T-helper 2 cell treated with Interferon-gamma antibody and Interleukin-4, amounts not matched to agents 5 μg/mL and 100 μg/mL, for 36 hours (primary cell): Measurements from ENCODE around the gene ITGA11.

Experiments used
- DNase-seq: peaks from one replicate; pipeline ENCODE4 v3.0.0; 2021; ENCODE audit warnings: low spot score
- H3K27ac Mint-ChIP-seq: one replicate; pipeline ENCODE4 v1.8.0; 2021; ENCODE audit warnings: mild to moderate bottlenecking, mixed read lengths
- H3K27me3 Mint-ChIP-seq: one replicate; pipeline ENCODE4 v1.8.0; 2021; ENCODE audit warnings: low read depth, mixed read lengths
- H3K36me3 Mint-ChIP-seq: one replicate; pipeline ENCODE4 v1.8.0; 2021; ENCODE audit warnings: low read depth, mixed read lengths
- H3K4me1 Mint-ChIP-seq: one replicate; pipeline ENCODE4 v1.8.0; 2021; ENCODE audit warnings: low read depth, mixed read lengths
- H3K4me3 Mint-ChIP-seq: one replicate; pipeline ENCODE4 v1.8.0; 2022; ENCODE audit warnings: mild to moderate bottlenecking, moderate library complexity, mixed read lengths
- H3K9me3 Mint-ChIP-seq: one replicate; pipeline ENCODE4 v1.8.0; 2021; ENCODE audit warnings: mixed read lengths

ITGA11 gene

DNA sequence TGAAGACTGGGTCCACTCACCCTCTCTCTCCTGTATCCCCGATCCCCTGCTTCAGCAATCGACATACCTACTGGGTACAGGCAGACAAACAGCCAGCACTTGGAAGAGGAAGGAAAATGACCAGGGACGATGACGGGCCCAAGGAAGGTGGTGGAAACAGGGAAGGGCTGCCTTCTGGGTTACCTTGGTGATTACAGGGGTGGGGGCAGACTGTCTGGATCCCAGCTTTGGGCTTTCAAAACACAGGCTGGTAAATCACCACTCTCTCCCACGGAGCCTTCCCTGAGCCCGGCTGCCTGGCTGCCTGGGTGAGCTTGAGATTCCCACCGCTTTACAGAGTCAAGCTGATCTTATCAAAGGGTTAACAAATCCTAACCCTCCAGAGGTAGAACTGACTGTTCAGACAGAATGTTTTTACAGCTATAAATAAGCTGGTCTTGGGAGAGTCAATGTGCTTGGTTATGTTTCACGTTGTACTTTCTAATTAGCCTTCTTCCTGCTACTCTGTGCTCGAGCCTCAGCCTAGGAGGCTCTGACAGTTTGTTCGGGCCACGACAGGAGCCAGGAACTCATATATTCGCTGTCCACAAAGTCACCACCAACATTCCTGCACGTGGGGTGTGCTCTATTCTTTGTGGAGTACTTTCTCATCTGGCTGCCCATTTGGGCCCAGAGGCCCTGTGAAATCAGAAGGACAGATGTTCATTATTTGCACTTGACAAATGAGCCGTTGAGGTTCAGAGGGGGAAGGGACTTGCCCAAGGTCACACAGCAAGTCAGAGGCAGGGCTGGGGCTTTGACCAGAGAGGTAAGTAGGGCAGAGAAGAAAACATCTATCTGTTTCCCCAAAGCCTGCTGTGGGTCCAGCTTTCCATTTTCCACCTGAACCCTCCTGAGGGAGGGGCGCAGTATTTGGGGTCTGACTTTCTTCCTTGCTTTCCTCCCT, 91.0 kb downstream of the ITGA11 start:
- Mint-ChIP-seq H3K4me3 (no peak overlapping the region), H3K9me3 (no peaks in the 10 kb centered on the region), H3K27me3 (peaks cover 3% of the 10 kb centered on the region), H3K36me3 (no peaks in the 10 kb centered on the region), H3K4me1 (peaks cover 4% of the 10 kb centered on the region), H3K27ac (no peak overlapping the region)
- DNase-seq, result no peak

GRCh38 chr15:68339481-68339880, 92.5 kb downstream of the ITGA11 start:
- Mint-ChIP-seq H3K4me1 (no peaks in the 10 kb centered on the region), H3K4me3 (no peak overlapping the region), H3K36me3 (no peaks in the 10 kb centered on the region), H3K27ac (no peak overlapping the region), H3K27me3 (peaks cover 3% of the 10 kb centered on the region), H3K9me3 (no peaks in the 10 kb centered on the region)
- DNase-seq, result no peak

DNA sequence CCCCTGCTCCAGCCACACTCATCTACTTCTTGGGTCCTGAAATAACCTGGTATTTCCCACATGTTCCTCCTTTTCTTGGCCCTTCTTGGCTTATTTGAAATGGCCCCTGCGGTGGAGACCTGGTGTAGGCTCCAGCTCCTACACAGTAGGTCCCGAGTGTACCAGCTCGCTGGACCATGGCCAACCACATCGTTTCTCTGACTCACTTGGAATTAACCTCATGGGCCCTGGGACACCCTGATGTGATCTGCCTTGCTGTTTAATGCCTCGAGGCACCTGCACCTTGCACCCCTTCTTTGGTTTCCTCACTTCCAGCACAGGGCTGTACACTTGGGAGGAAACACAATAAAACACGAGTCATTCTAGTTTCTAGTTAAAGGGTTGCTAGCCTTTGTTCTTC, 94.1 kb downstream of the ITGA11 start:
- no peak for DNase-seq
- no peak overlapping the region for H3K4me3 Mint-ChIP-seq
- no peak overlapping the region for H3K27ac Mint-ChIP-seq
- no peaks in the 10 kb centered on the region for H3K36me3 Mint-ChIP-seq
- no peaks in the 10 kb centered on the region for H3K9me3 Mint-ChIP-seq
- H3K27me3 Mint-ChIP-seq, result peaks cover 5% of the 10 kb centered on the region
- no peaks in the 10 kb centered on the region for H3K4me1 Mint-ChIP-seq

- no peak overlapping the region for H3K4me3 Mint-ChIP-seq
- peaks cover 7% of the 10 kb centered on the region for H3K27me3 Mint-ChIP-seq
- no peak overlapping the region for H3K27ac Mint-ChIP-seq
Observed at GRCh38 chr15:68336516-68336915, 95.4 kb downstream of the ITGA11 start.

DNA sequence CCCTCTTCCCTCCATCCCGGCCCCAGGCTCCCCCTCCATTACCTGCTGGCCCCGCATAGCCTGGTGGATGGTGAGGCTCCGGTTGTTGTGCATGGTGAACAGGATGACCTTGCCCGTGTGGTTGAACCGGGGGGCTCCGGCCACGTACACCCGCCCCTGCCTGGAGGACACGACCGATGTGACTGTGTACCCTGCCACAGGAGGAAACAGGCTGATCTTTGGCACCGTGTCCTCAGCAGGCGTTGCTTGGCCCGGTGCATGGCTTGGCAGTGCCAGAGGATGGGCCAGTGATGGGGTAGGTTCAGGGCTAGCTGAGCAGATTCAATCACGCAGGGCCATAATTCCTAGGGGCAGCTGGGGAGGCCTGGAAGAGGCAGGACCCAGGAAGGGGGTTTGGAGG, 96.3 kb downstream of the ITGA11 start:
- Mint-ChIP-seq H3K4me3 (no peak overlapping the region), H3K36me3 (no peaks in the 10 kb centered on the region), H3K9me3 (no peaks in the 10 kb centered on the region), H3K4me1 (no peaks in the 10 kb centered on the region), H3K27ac (no peak overlapping the region), H3K27me3 (peaks cover 8% of the 10 kb centered on the region)
- DNase-seq, result no peak

More at GRCh38 chr15:68336516-68336915, 95.4 kb downstream of the ITGA11 start:
- H3K9me3 Mint-ChIP-seq, result no peaks in the 10 kb centered on the region
- DNase-seq, result no peak
- no peaks in the 10 kb centered on the region for H3K4me1 Mint-ChIP-seq
- H3K36me3 Mint-ChIP-seq, result no peaks in the 10 kb centered on the region

- Mint-ChIP-seq H3K27ac (no peak overlapping the region), H3K27me3 (peaks cover 8% of the 10 kb centered on the region), H3K36me3 (no peaks in the 10 kb centered on the region), H3K4me1 (no peaks in the 10 kb centered on the region), H3K9me3 (no peaks in the 10 kb centered on the region), H3K4me3 (no peak overlapping the region)
- no peak for DNase-seq
Observed at GRCh38 chr15:68335251-68335650, 96.7 kb downstream of the ITGA11 start.

DNA sequence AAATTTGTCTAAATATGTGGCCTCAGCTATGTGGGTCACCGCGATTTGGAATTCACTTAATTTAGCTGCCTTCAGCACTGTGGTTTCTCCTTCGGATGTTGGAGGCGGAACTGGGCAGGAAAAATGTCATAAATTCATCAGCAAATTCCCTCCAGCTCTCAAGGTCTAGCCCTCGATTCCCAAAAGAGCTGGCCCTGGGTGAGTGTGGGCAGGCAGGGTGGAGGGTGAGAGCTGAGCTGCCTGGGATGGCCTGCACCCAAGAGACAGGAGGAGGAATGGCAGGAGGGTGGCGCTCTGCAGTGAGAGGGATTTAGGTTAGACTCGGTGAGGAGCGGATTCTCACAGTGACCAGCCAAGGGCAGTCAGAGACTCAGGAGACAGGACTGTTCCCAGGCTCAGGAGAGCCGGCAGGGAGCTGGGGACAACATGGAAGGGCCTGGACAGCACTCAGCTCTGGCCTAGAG, 97.3 kb downstream of the ITGA11 start:
- peaks cover 8% of the 10 kb centered on the region for H3K27me3 Mint-ChIP-seq
- no peak for DNase-seq
- no peaks in the 10 kb centered on the region for H3K4me1 Mint-ChIP-seq
- H3K9me3 Mint-ChIP-seq, result no peaks in the 10 kb centered on the region
- H3K4me3 Mint-ChIP-seq, result no peak overlapping the region
- no peak overlapping the region for H3K27ac Mint-ChIP-seq
- no peaks in the 10 kb centered on the region for H3K36me3 Mint-ChIP-seq

DNA sequence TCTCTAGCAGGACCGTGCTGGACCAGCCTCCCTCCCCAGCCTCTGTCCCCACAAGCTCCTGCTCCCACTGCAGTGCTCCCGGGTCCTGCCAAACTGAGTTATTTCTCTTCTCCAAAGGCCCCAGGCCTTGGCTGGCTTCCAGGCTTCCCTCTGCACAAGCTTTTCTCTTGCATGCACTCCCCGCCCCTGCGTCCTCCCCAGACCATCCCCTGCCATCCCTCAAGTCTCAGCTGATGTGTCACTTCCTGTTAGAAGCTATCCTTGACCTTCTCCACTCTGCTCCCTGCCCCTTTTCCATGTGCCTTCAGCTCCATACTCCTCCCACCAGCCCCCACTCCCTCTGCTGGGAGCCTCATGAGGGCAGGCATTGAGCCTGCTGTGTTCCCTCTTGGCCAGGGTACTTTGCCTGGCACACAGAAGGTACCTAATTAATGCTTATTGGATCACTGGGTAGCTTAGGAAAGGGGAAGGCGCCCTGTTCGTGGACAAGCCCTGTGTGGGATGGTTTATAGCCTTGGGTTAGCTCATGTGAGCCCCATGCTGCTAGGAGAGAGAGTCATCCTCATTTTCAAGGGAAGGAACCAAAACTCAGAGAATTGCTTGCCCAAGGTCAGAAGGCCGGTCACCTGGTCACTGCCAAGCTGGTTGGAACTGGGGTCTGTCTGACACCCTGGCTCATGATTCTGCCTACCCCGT, 98.0 kb downstream of the ITGA11 start:
- no peak for DNase-seq
- no peaks in the 10 kb centered on the region for H3K36me3 Mint-ChIP-seq
- H3K4me1 Mint-ChIP-seq, result peaks cover under 1% of the 10 kb centered on the region
- H3K4me3 Mint-ChIP-seq, result no peak overlapping the region
- H3K27me3 Mint-ChIP-seq, result peaks cover 10% of the 10 kb centered on the region
- no peak overlapping the region for H3K27ac Mint-ChIP-seq
- no peaks in the 10 kb centered on the region for H3K9me3 Mint-ChIP-seq

GRCh38 chr15:68332266-68332665, 99.7 kb downstream of the ITGA11 start:
- Mint-ChIP-seq H3K9me3 (no peaks in the 10 kb centered on the region), H3K36me3 (no peaks in the 10 kb centered on the region), H3K4me1 (peaks cover 16% of the 10 kb centered on the region), H3K27ac (no peak overlapping the region), H3K27me3 (peaks cover 10% of the 10 kb centered on the region), H3K4me3 (no peak overlapping the region)
- no peak for DNase-seq

DNA sequence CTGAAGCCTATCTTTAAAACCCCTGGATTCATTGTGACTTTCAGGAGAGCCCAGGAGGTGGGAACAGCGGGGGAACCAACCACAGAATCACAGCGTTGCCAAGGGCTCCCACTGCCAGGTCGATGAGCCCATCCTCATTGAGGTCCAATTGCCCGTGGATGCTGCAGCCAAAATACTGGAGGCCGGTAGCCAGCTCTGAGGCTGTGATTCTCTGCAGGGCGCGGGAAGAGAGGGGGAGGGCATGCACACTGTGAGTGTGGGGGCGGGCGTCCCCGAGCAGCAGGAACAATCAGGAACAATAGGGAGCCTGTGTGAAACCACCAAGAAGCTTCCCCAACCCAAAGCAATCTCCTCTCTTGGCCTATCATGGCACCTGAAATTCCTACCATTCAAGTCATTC, 101.1 kb downstream of the ITGA11 start:
- H3K4me3 Mint-ChIP-seq, result no peak overlapping the region
- H3K4me1 Mint-ChIP-seq, result peaks cover 26% of the 10 kb centered on the region
- peaks cover 10% of the 10 kb centered on the region for H3K27me3 Mint-ChIP-seq
- H3K36me3 Mint-ChIP-seq, result no peaks in the 10 kb centered on the region
- DNase-seq, result no peak
- no peak overlapping the region for H3K27ac Mint-ChIP-seq
- H3K9me3 Mint-ChIP-seq, result no peaks in the 10 kb centered on the region

- H3K4me1 Mint-ChIP-seq, result peaks cover 26% of the 10 kb centered on the region
- H3K36me3 Mint-ChIP-seq, result no peaks in the 10 kb centered on the region
- no peak overlapping the region for H3K4me3 Mint-ChIP-seq
- H3K27me3 Mint-ChIP-seq, result peaks cover 10% of the 10 kb centered on the region
- no peak for DNase-seq
- H3K27ac Mint-ChIP-seq, result no peak overlapping the region
- no peaks in the 10 kb centered on the region for H3K9me3 Mint-ChIP-seq
Observed at GRCh38 chr15:68330416-68330815, 101.5 kb downstream of the ITGA11 start.

DNA sequence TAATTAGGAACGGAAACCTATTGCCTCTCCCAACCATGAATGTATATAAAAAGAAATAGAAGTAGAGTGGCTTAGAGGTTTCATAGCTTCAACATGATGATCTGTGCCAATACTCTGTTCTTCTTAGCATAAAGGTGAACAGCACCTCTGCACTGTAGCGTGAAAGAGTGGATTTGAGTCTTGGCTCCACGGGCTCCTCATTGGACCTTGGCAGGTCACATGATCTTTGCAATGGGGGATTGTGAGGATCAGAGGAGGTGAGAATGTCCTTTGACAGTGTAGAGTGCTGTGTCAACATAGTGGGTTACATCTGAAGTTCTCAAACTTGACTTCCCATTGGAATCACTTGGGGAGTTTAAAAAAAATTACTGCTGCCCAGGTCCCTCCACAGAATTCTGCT, 103.0 kb downstream of the ITGA11 start:
- Mint-ChIP-seq H3K27me3 (peaks cover 10% of the 10 kb centered on the region), H3K27ac (no peak overlapping the region), H3K4me3 (no peak overlapping the region), H3K9me3 (no peaks in the 10 kb centered on the region), H3K4me1 (peaks cover 26% of the 10 kb centered on the region), H3K36me3 (no peaks in the 10 kb centered on the region)
- no peak for DNase-seq

DNA sequence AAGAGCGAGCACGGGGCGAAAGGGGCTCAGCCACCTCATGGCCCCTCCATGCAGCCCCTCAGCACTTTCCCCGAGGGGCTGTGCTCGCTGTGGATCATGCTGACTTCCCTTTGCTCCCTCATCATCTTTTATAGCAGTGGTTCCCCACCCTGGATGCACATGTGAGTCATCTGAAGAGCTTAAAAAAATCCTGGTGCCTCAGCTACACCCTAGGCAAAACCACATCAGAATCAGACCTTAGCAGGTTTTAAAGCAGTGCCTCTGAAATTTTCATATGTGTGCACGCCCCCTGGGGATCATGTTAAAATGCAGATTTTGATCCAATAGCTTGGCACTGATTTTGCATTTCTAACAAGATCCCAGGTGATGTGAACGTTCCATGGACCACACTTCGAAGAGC, 103.5 kb downstream of the ITGA11 start:
- H3K4me1 Mint-ChIP-seq, result peaks cover 26% of the 10 kb centered on the region
- no peak overlapping the region for H3K4me3 Mint-ChIP-seq
- peak overlapping the region; percentile 7 for H3K27ac Mint-ChIP-seq
- H3K27me3 Mint-ChIP-seq, result peaks cover 8% of the 10 kb centered on the region
- H3K9me3 Mint-ChIP-seq, result no peaks in the 10 kb centered on the region
- no peaks in the 10 kb centered on the region for H3K36me3 Mint-ChIP-seq
- no peak for DNase-seq

GRCh38 chr15:68326711-68327354, 105.1 kb downstream of the ITGA11 start:
- H3K27ac Mint-ChIP-seq, result peak overlapping the region; percentile 77
- peaks cover 26% of the 10 kb centered on the region for H3K4me1 Mint-ChIP-seq
- no peaks in the 10 kb centered on the region for H3K36me3 Mint-ChIP-seq
- DNase-seq, result no peak
- no peaks in the 10 kb centered on the region for H3K9me3 Mint-ChIP-seq
- H3K27me3 Mint-ChIP-seq, result peaks cover 6% of the 10 kb centered on the region
- peak overlapping the region; percentile 51 for H3K4me3 Mint-ChIP-seq
